Endodermal cell (in vitro differentiated cells): ENCODE results near the gene DNAJC5. TPM values are rescaled to one million over a fixed set of nuclear protein-coding genes. Genes with fewer than 3 reads are reported as not detected.

Experiments
- DNase-seq: peaks from one replicate; pipeline ENCODE4 v3.0.0-alpha.2; 2017
- H3K27ac ChIP-seq: 2 replicates; pipeline ENCODE4 v1.5.1; 2013; ENCODE audit warnings: mild to moderate bottlenecking, low read depth, low read length, moderate library complexity
- H3K27me3 ChIP-seq: 2 replicates; pipeline ENCODE4 v1.6.1; 2013; ENCODE audit warnings: mild to moderate bottlenecking, low read length, moderate library complexity; ENCODE audit not compliant: insufficient read depth, control insufficient read depth, poor library complexity, severe bottlenecking
- H3K36me3 ChIP-seq: 2 replicates; pipeline ENCODE4 v1.7.0; 2013; ENCODE audit warnings: mild to moderate bottlenecking, low read length, moderate library complexity; ENCODE audit not compliant: control insufficient read depth, insufficient read depth
- H3K4me1 ChIP-seq: one replicate; pipeline ENCODE4 v1.7.0; 2013; ENCODE audit warnings: low read length; ENCODE audit not compliant: control insufficient read depth, insufficient read depth
- H3K4me3 ChIP-seq: 2 replicates; pipeline ENCODE4 v1.5.1; 2013; ENCODE audit warnings: mild to moderate bottlenecking, low read length, moderate library complexity
- H3K9ac ChIP-seq: 2 replicates; pipeline ENCODE4 v1.6.1; 2013; ENCODE audit warnings: mild to moderate bottlenecking, low read length, moderate library complexity; ENCODE audit not compliant: poor library complexity, severe bottlenecking; ENCODE audit errors: extremely low read depth
- H3K9me3 ChIP-seq: 2 replicates; pipeline ENCODE4 v1.6.1; 2013; ENCODE audit warnings: mild to moderate bottlenecking, low read length, moderate library complexity; ENCODE audit not compliant: control insufficient read depth
- H3K27ac Mint-ChIP-seq: 2 replicates; pipeline ENCODE4 v1.8.0; 2020; ENCODE audit warnings: mixed read lengths
- H3K27me3 Mint-ChIP-seq: 2 replicates; pipeline ENCODE4 v1.8.0; 2021; ENCODE audit warnings: mild to moderate bottlenecking, mixed read lengths; ENCODE audit not compliant: insufficient read depth
- H3K36me3 Mint-ChIP-seq: 2 replicates; pipeline ENCODE4 v1.8.0; 2020; ENCODE audit warnings: low read depth, mixed read lengths
- H3K4me1 Mint-ChIP-seq: 2 replicates; pipeline ENCODE4 v1.8.0; 2020; ENCODE audit warnings: mixed read lengths
- H3K4me3 Mint-ChIP-seq: 2 replicates; pipeline ENCODE4 v1.8.0; 2020; ENCODE audit warnings: mild to moderate bottlenecking, moderate library complexity, mixed read lengths
- H3K9me3 Mint-ChIP-seq: 2 replicates; pipeline ENCODE4 v1.8.0; 2020; ENCODE audit warnings: mild to moderate bottlenecking, mixed read lengths
- CTCF ChIP-seq: fragments of 200-600 bp; sonication (generic); conservative IDR thresholded peaks from 2 replicates; pipeline ENCODE4 v1.5.0; 2021; ENCODE audit warnings: antibody characterized with exemption, mild to moderate bottlenecking
- WGBS, 2 experiments: methylation state at CpG; one replicate each; pipeline versions ENCODE4 v1.1.5 to v1.1.7; 2013; ENCODE audit warnings: missing lambda C conversion rate in 2 of 2, mixed read lengths in 1 of 2; ENCODE audit not compliant: insufficient coverage in 1 of 2, insufficient read length in 1 of 2; 5-methylcytosine and 5-hydroxymethylcytosine counted together
- total RNA-seq, 2 donors: library from RNA; stranded (reverse); fragmentation: NEBNext Ultra II Directional in 1 of 2; extraction: Animal tissue kit (Norgen Biotek cat#: 25700) in 1 of 2; gene quantifications; 2 replicates in 1 of 2; 3 replicates in 1 of 2; pipeline ENCODE4 v1.2.1, GENCODE V29; 2021

DNAJC5 gene
- total RNA-seq, 2 donors from 2014 or later: 25.8 to 26.8 TPM

- Mint-ChIP-seq H3K27me3 (no peaks in the 10 kb centered on the region), H3K27ac (peak overlapping the region; percentile 83), H3K4me1 (peaks cover 29% of the 10 kb centered on the region), H3K9me3 (no peaks in the 10 kb centered on the region), H3K4me3 (peak overlapping the region; percentile 71), H3K36me3 (peaks cover 14% of the 10 kb centered on the region)
- peaks cover 15% of the 10 kb centered on the region for H3K4me1 ChIP-seq
- no peak overlapping the region for H3K27ac ChIP-seq
- no peaks in the 10 kb centered on the region for H3K9me3 ChIP-seq
- WGBS, 2 experiments: 7 to 8% methylated on average over 21 to 28 of the region's 28 CpGs
- H3K4me3 ChIP-seq: peak overlapping the region; percentile 75
- peaks cover 6% of the 10 kb centered on the region for H3K36me3 ChIP-seq
- no peaks in the 10 kb centered on the region for H3K27me3 ChIP-seq
- peak; percentile 93 for DNase-seq
- peak overlapping the region; percentile 49 for H3K9ac ChIP-seq
- TF ChIP-seq CTCF: peak; percentile 55
Measured at GRCh38 chr20:63957004-63957689, 62.2 kb downstream of the DNAJC5 start.

- H3K27me3 Mint-ChIP-seq: no peaks in the 10 kb centered on the region
- no peaks in the 10 kb centered on the region for H3K9me3 Mint-ChIP-seq
- peak; percentile 93 for DNase-seq
- Histone ChIP-seq H3K9ac (no peak overlapping the region), H3K27ac (no peak overlapping the region), H3K36me3 (peaks cover 6% of the 10 kb centered on the region), H3K9me3 (no peaks in the 10 kb centered on the region), H3K4me1 (peaks cover 15% of the 10 kb centered on the region), H3K27me3 (no peaks in the 10 kb centered on the region), H3K4me3 (no peak overlapping the region)
- peak overlapping the region; percentile 85 for H3K27ac Mint-ChIP-seq
- WGBS, 2 experiments: 35 to 70% methylated on average over 4 to 12 of the region's 13 CpGs
- H3K4me1 Mint-ChIP-seq: peaks cover 29% of the 10 kb centered on the region
- H3K36me3 Mint-ChIP-seq: peaks cover 18% of the 10 kb centered on the region
- H3K4me3 Mint-ChIP-seq: peak overlapping the region; percentile 71
- TF ChIP-seq CTCF: no peak
Measured at GRCh38 chr20:63957690-63958441, 62.9 kb downstream of the DNAJC5 start.

GRCh38 chr20:63958471-63958870 lies 63.5 kb downstream of the DNAJC5 start:
- Mint-ChIP-seq H3K36me3 (peaks cover 20% of the 10 kb centered on the region), H3K4me1 (peaks cover 29% of the 10 kb centered on the region), H3K4me3 (no peak overlapping the region), H3K9me3 (no peaks in the 10 kb centered on the region), H3K27ac (peak overlapping the region; percentile 85), H3K27me3 (no peaks in the 10 kb centered on the region)
- Histone ChIP-seq H3K36me3 (peaks cover 6% of the 10 kb centered on the region), H3K9me3 (no peaks in the 10 kb centered on the region), H3K27ac (no peak overlapping the region), H3K27me3 (no peaks in the 10 kb centered on the region), H3K4me3 (no peak overlapping the region), H3K9ac (no peak overlapping the region), H3K4me1 (peaks cover 15% of the 10 kb centered on the region)
- no peak for TF ChIP-seq CTCF
- WGBS, 2 experiments: 87% methylated on average over 4 of the region's 4 CpGs; no CpG with 5 or more reads in 1 of the 2 experiments
- DNase-seq: no peak
